ENCODE results near the gene MOAP1.
"Not testable (repeated sequence)": the region's sequence is repeated elsewhere in the genome, so short reads cannot be mapped to it uniquely, and the experiment has no call there.

The MOAP1 gene

GRCh38 chr14:93183596-93184317, 940 bp downstream of the MOAP1 start:
- no peak for FAIRE-seq

GRCh38 chr14:93175492-93175891, 9.2 kb downstream of the MOAP1 start:
- no peak for FAIRE-seq

GRCh38 chr14:93174731-93175130, 10.0 kb downstream of the MOAP1 start:
- not testable (repeated sequence) for FAIRE-seq

DNA sequence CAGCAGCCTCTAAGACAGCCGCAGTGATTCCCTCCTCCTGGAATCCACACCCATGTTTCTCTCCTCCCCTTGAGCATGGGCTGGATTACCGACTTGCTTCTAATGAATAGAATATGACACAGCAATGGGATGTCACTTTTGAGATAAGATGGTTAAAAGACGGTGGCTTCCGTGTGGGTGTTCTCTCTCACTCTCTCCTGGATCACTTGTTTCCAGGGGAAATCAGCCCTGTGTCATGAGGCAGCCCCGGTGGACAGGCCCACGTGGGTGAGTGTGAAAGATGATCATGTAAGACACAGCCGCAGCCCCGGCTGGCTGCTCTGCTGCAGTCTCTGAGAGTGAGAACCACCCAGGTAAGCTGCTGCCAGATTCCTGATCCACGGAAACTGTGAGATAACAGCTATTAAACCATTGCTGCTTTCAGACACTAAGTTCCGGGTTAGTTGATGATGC, 10.7 kb downstream of the MOAP1 start:
- FAIRE-seq: no peak

DNA sequence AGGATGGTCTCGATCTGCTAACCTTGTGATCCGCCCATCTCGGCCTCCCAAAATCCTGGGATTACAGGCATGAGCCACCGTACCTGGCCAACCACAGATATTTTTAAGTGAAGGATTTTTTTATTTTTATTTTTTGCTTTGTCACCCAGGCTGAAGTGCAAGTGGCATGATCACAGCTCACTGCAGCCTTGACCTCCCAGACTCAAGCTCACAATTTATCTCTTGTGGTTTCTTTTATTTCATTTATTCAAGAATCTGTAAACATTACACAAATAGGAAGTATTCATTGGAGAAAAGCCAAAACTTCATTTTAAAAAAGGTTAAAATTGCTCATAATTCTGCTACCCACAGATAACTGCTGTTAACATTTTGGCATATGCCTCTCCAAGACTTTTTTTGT, 13.3 kb downstream of the MOAP1 start:
- FAIRE-seq: no peak

- FAIRE-seq: not testable (repeated sequence)
Observed at GRCh38 chr14:93170141-93170540, 14.6 kb downstream of the MOAP1 start.

- FAIRE-seq: not testable (repeated sequence)
Observed at GRCh38 chr14:93169619-93170018, 15.1 kb downstream of the MOAP1 start.

GRCh38 chr14:93168610-93169009, 16.1 kb downstream of the MOAP1 start:
- not testable (repeated sequence) for FAIRE-seq

- FAIRE-seq: not testable (repeated sequence)
Observed at GRCh38 chr14:93165271-93166265, 19.1 kb downstream of the MOAP1 start.

DNA sequence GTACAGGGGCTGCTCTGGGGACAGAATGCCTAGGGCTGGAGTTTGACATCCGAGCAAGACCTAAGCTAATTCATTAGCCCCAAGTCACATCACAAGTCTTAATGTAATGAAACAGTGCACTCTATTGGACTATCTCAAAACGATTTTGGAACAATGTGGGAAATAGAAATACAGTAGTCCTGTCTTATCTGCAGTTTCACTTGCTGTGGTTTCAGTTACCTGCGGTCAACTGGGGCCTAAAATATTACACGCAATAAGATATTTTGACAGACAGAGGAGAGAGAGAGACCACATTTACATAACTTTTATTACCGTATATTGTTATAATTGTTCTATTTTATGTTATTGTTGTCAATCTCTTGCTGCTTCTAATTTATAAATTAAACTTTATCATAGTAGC, 21.1 kb downstream of the MOAP1 start:
- FAIRE-seq: no peak

- FAIRE-seq: no peak
Observed at GRCh38 chr14:93161411-93161940, 23.2 kb downstream of the MOAP1 start.

DNA sequence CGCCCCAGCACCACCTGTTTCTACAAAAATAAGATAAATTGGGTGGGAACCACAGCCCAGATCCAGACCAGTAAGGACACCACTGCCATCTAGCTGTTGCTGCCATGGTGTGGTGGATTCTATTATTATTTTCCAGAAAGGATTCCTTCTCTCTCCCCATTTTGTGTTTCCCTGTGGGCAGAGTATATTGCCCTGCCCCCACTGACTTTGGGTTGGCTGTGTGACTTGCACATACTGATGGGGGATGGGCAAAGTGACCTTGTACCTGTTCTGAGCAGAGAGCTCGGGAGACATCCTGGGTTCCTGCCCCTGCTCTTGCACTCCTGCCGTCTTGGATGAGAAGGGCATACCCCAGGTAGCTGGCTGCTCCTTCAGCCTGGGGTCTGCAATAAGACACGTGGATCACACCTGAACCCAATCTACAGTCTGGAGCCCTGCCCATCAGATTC, 24.3 kb downstream of the MOAP1 start:
- no peak for FAIRE-seq

GRCh38 chr14:93159625-93160352, 24.9 kb downstream of the MOAP1 start:
- not testable (repeated sequence) for FAIRE-seq

DNA sequence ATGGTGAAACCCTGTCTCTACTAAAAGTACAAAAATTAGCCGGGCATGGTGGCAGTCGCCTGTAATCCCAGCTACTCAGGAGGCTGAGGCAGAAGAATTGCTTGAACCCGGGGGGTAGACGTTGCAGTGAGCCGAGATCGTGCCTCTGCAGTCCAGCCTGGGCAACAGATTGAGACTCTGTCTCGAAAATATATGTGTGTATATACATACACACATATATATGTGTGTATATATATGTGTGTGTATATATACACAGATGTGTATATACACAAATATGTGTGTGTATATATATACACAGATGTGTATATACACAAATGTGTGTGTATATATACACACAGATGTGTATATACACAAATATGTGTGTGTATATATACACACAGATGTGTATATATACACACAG, 26.3 kb downstream of the MOAP1 start:
- FAIRE-seq: not testable (repeated sequence)

GRCh38 chr14:93156693-93157369, 27.9 kb downstream of the MOAP1 start:
- FAIRE-seq: no peak

GRCh38 chr14:93155667-93156066, 29.0 kb downstream of the MOAP1 start:
- FAIRE-seq: no peak

- FAIRE-seq: no peak
Observed at GRCh38 chr14:93153121-93153520, 31.6 kb downstream of the MOAP1 start.

- FAIRE-seq: no peak
Observed at GRCh38 chr14:93150227-93151208, 34.2 kb downstream of the MOAP1 start.

GRCh38 chr14:93148979-93149378, 35.7 kb downstream of the MOAP1 start:
- FAIRE-seq: no peak

GRCh38 chr14:93146119-93146518, 38.6 kb downstream of the MOAP1 start:
- no peak for FAIRE-seq

Data from endometrium (tissue), 2 donors.